CD4-positive, alpha-beta T cell treated with Interleukin-10 for 1 hour (primary cell): ENCODE data around the gene NNT.
"Not testable (repeated sequence)": the region's sequence is repeated elsewhere in the genome, so short reads cannot be mapped to it uniquely, and the experiment has no call there.

Experiments
- DNase-seq: peaks from one replicate; pipeline ENCODE4 v3.0.0-alpha.2; 2020

The NNT gene

DNA sequence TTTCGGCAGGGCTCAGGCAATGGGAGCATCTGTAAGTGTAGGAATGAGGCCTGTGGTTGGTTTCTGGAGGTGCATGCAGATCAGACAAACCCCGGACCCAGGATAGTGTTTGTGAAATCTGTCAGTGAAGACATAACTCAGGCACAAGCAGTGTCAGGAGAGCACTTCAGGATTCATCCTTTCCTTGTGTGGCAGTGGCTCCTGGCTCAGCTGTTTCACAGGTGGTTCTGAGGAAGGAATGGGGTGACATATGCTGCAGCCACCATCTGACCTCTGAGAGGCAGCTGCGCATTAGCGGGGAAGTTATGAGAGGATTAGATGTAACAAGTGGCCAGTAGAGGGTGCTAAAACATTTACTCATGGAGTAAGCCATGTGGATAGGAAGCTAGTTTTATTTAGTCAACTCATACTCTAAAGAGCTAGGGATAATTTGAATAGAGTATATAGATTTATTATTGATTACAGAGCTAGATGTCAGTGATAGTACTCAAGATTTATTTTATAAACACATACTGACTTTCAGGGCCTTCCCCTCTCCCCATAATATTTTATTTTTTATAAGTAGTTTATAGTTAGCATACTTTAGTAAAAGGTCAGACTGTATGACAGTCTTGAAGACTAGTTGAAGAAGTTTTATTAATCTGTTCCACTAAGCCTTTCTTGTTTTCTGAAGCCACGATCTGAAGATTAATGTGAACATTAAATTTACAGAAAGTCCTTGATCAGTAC is 28.4 kb downstream of the NNT start:
- peak; percentile 65 for DNase-seq

DNA sequence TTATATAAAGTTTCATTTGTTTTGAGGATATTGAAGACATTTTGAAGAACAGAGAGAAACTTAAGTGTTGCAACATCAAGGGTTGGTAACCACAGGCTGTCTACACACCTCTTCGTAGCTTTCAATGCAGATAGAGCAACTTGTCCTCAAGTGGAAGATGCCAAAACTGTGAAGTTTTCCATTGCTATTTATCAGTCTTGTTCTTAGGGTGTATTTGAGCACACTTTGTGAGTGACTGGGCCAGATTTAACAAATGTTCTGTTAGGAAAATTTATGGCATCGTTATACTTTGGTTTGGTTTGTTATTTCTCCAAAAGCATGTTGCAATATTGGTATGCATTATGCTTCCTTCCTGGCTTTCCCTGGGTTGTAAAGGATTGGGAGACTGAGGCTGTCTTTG is 31.6 kb downstream of the NNT start:
- no peak for DNase-seq

DNA sequence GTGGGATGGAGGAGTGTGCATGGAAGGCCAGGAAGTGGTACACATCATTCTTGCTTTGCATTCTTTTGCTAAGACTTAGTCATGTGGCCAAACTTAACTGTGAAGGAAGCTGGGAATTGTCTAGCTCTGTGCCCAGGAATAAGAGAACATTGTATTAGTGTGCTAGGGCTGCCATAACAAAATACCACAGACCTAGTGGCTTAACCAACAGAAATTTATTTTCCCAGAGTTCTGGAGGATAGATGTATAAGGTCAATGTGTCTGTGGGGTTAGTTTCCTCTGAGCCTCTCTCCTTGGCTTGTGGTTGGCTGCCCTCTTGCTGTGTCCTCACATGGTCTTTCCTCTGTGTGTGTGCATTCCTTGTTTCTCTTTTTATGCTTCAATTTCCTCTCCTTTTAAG is 32.4 kb downstream of the NNT start:
- no peak for DNase-seq

DNA sequence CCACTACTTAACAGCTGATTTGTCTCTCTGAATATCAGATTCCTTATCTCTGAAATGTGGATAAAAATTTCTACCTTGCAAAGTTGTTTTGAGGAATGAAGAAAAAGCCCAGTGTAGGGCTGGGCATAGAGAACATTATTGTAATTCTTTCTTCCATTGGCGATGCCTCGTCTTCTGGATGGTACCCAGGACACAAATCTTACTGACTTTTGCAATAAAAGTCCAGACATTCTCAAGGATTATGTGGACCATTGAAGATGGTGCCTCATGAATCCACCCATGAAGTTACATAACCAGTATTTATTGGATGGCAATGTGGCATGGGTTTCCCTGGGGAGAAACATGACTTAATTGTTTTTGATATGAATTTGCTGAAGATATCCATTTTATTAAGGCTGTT is 33.1 kb downstream of the NNT start:
- DNase-seq = no peak

DNA sequence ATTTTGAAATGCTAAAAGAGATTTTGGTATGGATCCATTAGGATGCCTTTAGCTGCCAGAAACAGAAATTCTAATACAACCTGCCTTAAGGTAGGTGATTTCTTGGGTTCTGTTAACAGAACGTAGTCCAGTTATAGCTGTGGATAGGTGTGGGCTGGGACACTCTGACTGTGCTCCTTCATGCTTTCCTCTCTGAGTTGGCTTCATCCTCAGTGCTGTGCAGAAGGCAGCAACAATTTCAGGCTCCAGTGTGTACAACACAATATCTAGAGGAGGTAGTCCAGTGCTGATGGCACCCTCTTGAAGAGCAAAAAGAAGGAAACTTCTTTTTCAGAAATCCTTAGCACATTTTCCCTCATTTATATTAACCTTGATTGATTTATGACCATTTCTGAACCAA is 34.4 kb downstream of the NNT start:
- no peak for DNase-seq

DNA sequence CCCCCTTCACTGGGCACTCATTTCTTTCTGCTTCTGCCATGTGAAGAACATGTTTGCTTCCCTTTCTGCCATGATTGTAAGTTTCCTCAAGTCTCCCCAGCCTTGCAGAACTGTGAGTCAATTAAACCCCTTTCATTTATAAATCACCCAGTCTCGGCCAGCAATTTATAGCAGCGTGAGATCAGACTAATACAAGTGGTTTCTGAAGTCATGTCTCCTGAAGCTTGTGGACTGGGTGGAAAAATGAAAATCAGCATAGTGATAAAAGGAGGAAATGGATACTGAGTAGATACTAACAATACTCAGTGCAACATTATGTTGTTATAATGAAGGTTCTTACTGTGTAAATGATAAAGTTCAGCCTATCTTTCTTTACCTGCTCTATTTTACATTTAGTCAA is 35.1 kb downstream of the NNT start:
- no peak for DNase-seq

DNA sequence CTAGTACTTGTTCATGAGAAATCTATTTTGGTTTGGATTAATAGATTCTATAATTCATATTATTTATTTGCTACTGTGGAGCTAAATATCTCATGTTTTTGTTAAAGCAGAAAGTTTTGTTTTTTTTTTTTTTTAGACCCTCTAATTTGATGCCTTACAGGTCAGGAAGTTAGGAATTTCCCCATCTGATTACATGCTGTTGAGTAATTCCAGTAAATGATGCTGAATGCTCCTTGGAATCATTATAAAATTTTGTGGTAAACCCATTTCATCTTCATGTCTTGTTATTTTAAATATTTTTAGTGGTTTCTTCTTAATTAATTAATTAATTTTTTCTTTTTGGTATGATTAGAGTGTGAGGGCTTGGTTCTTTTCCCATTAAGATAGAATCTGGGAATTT is 35.6 kb downstream of the NNT start:
- no peak for DNase-seq

DNA sequence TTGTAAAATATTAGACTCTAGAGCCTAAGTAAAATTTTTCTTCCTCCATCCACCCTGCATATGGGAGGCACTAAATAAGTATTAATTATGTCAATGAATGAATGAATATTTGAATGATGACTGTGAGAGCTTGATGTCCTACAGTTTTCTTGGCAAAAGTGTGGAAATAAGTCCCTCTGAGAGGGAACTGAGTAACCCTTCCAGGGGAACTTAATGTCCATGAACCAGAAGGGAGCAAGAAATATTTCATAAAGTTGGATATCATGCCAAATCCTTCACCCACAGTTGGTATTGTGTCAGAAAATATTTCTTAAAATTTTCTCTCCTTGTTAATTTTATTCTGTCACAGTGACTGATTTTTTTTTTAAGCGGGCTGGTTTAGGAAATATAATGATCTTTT is 36.6 kb downstream of the NNT start:
- no peak for DNase-seq

DNA sequence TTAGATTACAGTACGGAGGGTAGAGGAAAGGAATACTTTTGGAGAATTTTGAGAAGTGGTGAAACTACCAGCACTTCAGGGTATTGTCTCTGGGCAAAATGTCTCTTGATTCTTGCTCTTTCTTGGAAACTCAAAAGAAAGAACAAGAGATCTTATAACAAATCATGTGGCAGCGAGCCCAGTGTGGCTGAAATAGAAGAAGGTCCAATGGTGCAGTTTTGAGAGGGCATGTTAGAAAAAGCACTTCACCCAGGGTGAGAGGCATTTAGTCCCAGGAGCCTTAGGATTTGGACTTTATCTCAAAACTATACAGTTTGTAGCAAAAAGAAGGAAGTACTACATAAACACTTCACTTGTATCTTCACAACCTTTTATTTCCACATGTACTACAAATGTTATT is 39.4 kb downstream of the NNT start:
- no peak for DNase-seq

DNA sequence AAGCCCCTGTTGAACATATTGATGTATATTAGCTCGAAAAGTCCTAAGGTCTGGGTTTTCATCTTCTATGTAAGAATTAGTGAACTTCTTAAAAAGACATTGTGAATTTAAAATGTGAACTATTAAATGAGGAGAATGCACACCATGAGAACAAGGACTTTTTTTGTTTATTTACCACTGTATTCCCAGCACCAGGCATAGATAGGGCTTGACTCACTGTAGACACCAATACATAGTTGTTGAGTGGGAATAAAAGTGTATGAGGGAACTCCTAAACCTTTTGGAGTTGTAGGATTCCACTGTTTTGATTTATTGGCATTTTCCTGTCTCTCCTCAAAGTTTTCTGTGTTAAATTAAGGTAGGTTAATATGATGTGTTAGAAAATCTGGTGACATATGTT is 40.3 kb downstream of the NNT start:
- DNase-seq = no peak

DNA sequence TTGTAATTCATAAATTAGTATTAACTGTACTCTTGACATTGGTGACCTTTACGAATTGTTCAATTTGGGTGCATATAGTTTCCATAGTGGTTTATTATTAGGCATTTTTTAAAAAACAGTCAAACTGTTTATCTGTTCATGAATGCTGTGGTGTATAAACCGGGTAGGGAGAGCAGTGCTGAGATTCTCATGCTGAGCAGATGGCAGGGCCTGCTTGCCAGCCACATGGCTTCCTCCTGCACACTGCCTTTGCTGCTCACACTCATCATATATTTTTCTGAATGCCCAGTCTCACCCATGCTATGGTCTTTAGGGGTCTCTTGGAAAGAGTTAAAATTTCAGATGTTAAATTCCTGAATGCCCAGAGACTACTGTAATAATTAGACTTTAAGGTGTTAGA is 40.8 kb downstream of the NNT start:
- no peak for DNase-seq

DNA sequence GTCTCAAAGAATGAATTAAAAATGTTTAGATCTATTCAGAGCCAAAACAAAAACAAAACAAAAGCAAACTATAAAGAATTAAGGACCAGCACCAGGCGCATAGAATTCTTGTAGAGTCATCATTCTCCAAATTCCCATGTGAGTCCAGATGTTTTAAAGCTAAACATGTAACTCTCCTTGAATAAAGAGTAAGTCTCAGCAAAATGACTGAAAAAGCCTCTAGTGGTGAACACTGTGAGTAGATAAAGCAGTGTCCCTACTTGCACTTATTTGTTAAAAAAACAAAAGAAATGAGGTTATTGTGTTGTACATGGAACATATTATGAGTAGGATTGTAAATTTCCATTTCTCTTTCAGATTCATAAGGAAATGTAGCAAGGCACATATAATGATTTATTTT is 44.0 kb downstream of the NNT start:
- no peak for DNase-seq

DNA sequence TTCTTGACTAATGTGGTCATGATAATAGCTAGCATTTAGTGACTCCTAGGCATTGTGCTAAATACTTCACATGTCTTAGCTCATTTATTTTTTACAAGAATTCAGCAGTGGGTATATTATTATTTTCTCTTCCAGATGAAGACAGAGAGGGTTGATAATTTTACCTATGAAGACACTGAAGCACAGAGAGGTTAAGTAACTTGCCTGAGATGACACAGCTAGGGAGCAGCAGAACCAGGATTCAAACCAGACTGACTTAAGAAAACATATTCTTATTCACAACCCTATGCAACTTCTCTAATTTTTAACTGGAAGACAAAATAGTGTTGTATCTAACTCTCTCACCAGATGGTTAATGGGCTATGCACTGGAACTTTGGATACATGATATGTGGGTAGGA is 44.8 kb downstream of the NNT start:
- DNase-seq = no peak

DNA sequence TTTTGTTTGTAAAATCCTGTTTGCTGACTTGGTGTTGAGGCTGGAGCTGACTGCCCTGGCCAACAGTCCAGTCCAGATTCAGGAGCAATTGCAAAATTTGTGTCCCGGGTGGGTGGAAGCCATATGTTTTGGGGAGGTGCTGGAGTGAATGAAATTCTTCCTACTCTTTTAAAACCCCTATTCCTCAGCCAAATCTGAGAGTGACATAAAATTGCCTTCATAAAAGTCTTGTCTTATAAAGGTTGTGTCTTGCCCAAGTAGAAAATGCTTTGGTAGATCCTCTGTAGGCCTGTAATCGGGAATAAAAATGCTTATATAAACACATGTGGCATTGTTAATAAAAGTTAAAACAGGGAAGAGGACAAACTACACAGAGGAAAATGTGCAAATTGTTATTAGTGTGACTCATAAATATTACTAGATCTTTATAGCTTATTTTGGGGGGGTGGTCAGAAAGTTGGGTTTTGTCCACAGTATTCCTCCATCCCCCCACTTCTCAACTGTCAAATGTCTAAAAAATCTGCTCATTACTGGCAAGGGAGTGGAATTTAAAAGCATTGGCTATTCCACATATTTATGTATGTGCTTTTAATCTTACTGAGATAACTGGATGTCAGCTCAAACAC is 45.6 kb downstream of the NNT start:
- DNase-seq = no peak

DNA sequence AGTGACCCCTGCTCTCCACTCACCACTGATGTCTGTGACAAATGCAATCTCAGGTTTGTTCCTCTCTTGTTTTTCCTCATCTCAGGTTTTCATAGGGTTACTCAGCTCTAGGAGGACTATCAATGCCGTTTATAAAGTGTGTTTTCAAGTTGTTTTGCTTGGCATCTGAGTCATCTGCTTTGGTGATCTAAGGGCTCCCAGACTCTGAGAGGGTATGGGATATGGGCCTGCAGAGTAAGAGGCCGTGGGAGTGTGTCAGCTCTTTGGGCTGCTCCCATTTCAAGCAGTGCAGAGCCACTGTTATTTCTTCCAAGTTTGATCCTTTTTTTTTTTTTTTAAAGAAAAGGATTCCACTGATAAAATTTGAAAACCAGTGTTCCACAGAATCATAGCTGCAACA is 46.3 kb downstream of the NNT start:
- no peak for DNase-seq

DNA sequence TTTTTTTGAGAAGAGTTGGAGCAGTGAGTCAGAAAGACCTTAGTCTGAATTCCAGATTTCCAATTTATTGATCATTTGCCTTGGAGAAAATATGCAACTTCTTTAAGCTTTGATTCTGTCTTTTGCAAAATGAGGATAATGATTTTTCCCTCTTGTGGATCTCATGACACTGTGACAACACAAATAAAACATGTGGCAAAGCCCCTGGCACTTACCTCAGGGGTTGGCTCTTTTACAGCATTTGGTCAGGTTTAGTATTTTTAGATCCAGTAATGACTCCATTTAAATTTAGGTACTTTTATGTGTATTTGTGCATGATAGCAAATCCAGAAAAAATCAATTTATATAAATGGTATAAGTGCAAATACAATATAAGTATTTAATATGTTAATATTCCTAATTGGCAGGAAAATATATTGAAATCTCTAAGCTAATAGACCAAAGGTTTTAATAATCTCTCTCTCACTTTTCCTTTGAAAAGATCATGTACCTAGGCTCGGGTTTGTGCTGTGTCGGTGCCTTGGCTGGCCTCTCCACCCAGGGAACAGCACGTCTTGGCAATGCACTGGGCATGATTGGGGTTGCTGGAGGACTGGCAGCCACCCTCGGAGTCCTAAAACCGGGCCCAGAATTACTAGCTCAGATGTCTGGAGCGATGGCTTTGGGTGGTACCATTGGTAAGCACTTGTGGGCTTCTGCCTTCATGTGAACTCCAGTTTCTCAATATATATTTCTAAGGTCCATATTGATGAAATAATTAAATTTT is 49.7 kb downstream of the NNT start:
- DNase-seq = no peak

DNA sequence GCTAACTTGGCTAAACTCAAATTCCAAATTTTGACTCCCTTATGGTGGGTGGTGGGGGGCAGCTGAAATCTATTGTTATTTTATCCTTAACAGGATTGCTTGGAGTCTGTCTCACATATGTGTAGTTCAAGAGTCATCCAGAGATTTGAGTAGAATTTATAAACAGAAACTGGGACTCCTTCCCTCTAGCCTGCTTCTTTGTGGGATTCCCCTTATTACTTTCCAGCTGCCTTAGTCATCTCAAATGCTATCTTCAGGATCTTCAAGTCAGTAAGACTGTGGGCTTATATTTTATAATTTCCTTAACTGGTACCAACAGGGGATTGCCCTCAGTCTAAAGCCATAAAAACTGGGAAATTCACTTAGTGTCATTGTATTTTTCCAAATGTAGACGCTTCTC is 55.5 kb downstream of the NNT start:
- DNase-seq = no peak

DNA sequence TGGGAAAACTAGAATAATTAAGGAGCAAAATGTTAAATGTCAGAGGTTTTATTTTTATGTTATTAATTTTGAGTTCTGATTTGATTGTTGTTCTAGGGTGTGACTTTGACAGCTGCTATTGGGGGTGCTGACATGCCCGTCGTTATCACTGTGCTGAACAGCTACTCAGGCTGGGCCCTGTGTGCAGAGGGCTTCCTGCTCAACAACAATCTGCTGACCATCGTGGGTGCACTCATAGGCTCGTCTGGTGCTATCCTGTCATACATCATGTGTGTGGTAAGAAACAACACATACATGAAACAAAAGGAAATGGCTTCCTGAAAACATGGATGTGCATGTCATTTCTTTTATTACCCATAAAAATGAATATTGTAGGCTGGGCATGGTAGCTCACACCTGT is 56.1 kb downstream of the NNT start:
- no peak for DNase-seq

DNA sequence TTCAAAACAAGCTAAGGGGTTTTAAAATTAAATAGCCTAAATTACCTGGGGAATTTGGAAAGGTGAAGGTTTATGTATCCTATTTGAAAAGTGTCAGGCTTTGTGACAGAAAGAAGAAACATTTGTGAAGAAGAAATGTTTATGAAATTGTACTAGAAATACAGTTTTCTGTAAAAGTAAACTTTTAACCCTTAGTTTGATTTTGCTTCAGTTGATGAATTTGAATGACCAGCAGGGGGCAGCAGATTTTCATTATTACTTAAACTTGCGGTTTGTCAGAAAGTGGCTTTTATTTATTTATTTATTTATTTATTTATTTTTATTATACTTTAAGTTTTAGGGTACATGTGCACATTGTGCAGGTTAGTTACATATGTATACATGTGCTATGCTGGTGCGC is 58.1 kb downstream of the NNT start:
- DNase-seq = peak; percentile 34

DNA sequence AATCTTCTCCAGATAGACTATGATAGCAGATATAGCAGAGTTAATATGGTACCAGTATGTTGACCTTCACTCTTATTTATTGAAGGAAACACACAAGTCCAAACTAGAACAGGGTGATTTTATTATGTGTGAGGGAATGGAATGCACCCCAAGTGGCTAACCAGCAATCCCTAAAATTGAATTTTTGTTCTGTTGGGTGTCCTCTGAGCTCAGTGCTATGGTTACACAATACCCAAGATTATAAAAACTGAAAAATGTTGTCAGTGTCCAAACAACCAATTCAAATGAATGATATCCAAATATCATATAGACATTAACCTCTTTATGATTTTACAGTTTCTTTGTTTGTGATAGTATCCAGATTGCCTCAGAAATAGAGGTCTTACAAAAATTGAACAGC is 60.9 kb downstream of the NNT start:
- DNase-seq = no peak

DNA sequence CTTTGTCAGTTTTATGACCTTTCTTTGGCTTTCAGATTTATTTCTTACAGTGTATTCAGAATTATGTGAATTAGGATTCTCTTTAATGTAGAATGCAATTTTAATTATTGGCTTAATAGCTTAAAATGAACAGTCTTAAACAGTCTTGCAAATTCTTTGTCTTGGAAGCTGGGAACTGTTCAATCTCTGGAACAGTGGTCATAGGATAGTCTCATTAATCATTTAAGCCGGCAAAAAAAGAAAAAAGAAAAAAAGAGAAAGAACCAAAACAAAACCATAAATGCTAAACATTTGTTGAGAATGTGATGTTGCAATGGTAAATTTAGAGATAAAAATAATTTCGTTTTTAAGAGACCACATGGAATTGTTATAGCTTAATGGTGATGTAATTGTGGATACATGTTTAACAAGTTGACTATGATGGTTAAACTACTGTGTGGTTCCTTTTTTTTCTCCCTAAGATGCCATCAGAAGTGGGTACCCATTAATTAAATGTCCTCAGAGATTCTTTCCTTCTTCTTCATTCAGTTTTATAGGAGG is 61.6 kb downstream of the NNT start:
- no peak for DNase-seq

DNA sequence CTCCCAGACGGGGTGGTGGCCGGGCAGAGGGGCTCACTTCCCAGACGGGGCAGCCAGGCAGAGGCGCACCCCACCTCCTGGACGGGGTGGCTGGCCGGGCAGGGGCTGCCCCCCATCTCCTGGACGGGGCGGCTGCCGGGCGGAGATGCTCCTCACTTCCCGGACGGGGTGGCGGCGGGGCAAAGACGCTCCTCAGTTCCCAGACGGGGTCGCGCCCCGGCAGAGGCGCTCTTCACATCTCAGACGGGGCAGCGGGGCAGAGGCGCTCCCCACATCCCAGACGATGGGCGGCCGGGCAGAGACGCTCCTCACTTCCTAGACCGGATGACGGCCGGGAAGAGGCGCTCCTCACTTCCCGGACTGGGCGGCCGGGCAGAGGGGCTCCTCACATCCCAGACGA is 62.8 kb downstream of the NNT start:
- DNase-seq = not testable (repeated sequence)

DNA sequence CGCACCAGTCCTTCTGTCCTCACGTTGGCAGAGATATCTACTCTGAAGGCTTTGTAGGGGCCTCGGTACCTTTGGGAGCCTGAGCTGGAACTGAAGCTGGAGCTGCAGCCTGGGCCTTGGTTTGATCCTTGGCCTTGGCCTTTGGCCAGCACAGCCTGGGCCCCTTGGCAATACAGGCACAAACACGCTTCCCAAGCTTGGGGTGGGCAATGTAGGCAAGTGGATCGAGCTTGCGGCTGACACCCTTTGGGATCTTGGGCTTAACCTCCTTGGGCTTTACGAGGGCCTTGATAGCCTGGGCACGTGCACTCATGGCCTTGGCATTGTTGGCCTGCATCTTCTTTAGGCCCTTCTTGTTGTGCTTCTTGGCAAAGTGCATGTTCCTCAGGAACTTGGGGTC is 63.7 kb downstream of the NNT start:
- DNase-seq = not testable (repeated sequence)

DNA sequence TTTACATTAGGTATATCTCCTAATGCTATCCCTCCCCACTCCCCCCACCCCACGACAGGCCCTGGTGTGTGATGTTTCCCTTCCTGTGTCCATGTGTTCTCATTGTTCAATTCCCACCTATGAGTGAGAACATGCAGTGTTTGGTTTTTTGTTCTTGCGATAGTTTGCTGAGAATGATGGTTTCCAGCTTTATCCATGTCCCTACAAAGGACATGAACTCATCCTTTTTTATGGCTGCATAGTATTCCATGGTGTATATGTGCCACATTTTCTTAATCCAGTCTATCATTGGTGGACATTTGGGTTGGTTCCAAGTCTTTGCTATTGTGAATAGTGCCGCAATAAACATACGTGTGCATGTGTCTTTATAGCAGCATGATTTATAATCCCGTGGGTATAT is 64.4 kb downstream of the NNT start:
- not testable (repeated sequence) for DNase-seq
